B cell (primary cell): ENCODE data around the gene KDM1B. TPM values are rescaled to one million over a fixed set of nuclear protein-coding genes. Genes with fewer than 3 reads are reported as not detected.

Experiments used
- ATAC-seq: fragments of 200-7000 bp; cut with Tn5 transposase; one replicate; pipeline ENCODE4 v1.10.0; 2021; ENCODE audit warnings: low read depth, mild to moderate bottlenecking, moderate number of reproducible peaks, moderate library complexity
- CTCF ChIA-PET: fragments of 350-600 bp; sonication (Branson Sonifier 250); formaldehyde crosslinking; loops from one replicate; lab custom pipeline; 2021; ENCODE audit warnings: antibody characterized with exemption, inconsistent platforms; lab: Charles Lee
- POLR2A ChIA-PET: fragments of 350-600 bp; sonication (Branson Sonifier 250); formaldehyde crosslinking; loops from one replicate; lab custom pipeline; 2021; ENCODE audit warnings: antibody characterized with exemption; lab: Charles Lee
- DNase-seq: peaks from one replicate; pipeline ENCODE4 v3.0.0; 2013
- H2AFZ ChIP-seq: 2 replicates; pipeline ENCODE4 v1.6.1; 2012; ENCODE audit warnings: mild to moderate bottlenecking, low read depth, low read length; ENCODE audit not compliant: insufficient read depth, poor library complexity, severe bottlenecking
- H3K27ac ChIP-seq, 2 donors: 1 replicate in 1 of 2; 2 replicates in 1 of 2; pipeline ENCODE4 v1.5.1; 2012 to 2013; ENCODE audit warnings: low read length in 2 of 2, mild to moderate bottlenecking in 2 of 2, moderate library complexity in 1 of 2
- H3K27me3 ChIP-seq, 4 experiments: fragments of 200-600 bp in 1 of 4; sonication (generic) in 1 of 4; replicated peaks in 1 of 4; 1 replicate in 2 of 4; 2 replicates in 2 of 4; pipeline versions ENCODE4 v1.6.1 to v1.7.0; 2013 to 2016; ENCODE audit warnings: low read length in 3 of 4, mild to moderate bottlenecking in 2 of 4, mixed read lengths in 1 of 4, moderate library complexity in 1 of 4; ENCODE audit not compliant: insufficient read depth in 4 of 4, control insufficient read depth in 3 of 4; ENCODE audit errors: control extremely low read depth in 1 of 4
- H3K36me3 ChIP-seq, 2 experiments: replicated peaks in 1 of 2; 1 replicate in 1 of 2; 2 replicates in 1 of 2; pipeline versions ENCODE4 v1.6.1 to v1.7.1; 2013; ENCODE audit warnings: low read length in 1 of 2; ENCODE audit not compliant: insufficient read depth in 2 of 2, control insufficient read depth in 1 of 2; ENCODE audit errors: control extremely low read depth in 1 of 2, extremely low read depth in 1 of 2
- H3K4me1 ChIP-seq, 2 donors: fragments of 200-600 bp in 1 of 2; sonication (generic) in 1 of 2; 1 replicate in 1 of 2; 2 replicates in 1 of 2; pipeline versions ENCODE4 v1.5.1 to v1.6.1; 2013 to 2017; ENCODE audit warnings: low read length in 2 of 2; ENCODE audit not compliant: control insufficient read depth in 2 of 2, insufficient read depth in 2 of 2
- H3K4me2 ChIP-seq: replicated peaks from 2 replicates; pipeline ENCODE3; 2012; ENCODE audit warnings: mild to moderate bottlenecking, low read depth, low read length; ENCODE audit not compliant: poor library complexity, severe bottlenecking
- H3K4me3 ChIP-seq, 5 experiments: fragments of 200-600 bp in 1 of 5; sonication (generic) in 1 of 5; 1 replicate in 3 of 5; 2 replicates in 2 of 5; pipeline versions ENCODE4 v1.5.1 to v1.7.0; 2011 to 2016; ENCODE audit warnings: low read length in 4 of 5, mild to moderate bottlenecking in 4 of 5, low read depth in 2 of 5, control low read depth in 1 of 5, moderate library complexity in 1 of 5; ENCODE audit not compliant: insufficient read depth in 1 of 5; ENCODE audit errors: control extremely low read depth in 1 of 5, extremely low read depth in 1 of 5
- H3K79me2 ChIP-seq: fragments of 200-600 bp; sonication (generic); one replicate; pipeline ENCODE4 v1.6.0; 2016; ENCODE audit warnings: low read length; ENCODE audit not compliant: control insufficient read depth, insufficient read depth
- H3K9ac ChIP-seq: fragments of 200-600 bp; sonication (generic); 2 replicates; pipeline ENCODE4 v1.6.1; 2017; ENCODE audit warnings: mild to moderate bottlenecking, low read length, moderate library complexity
- H3K9me3 ChIP-seq, 3 donors: one replicate each; pipeline versions ENCODE4 v1.6.1 to v1.7.1; 2013; ENCODE audit warnings: low read length in 2 of 3; ENCODE audit not compliant: control insufficient read depth in 2 of 3, insufficient read depth in 1 of 3; ENCODE audit errors: control extremely low read depth in 1 of 3
- H4K20me1 ChIP-seq: 2 replicates; pipeline ENCODE4 v1.6.0; 2012; ENCODE audit warnings: mild to moderate bottlenecking, low read length; ENCODE audit not compliant: insufficient read depth, control insufficient read depth, poor library complexity, severe bottlenecking
- H3K27ac Mint-ChIP-seq: one replicate; pipeline ENCODE4 v1.8.0; 2021; ENCODE audit warnings: mixed read lengths
- H3K27me3 Mint-ChIP-seq: one replicate; pipeline ENCODE4 v1.8.0; 2021; ENCODE audit warnings: mixed read lengths
- H3K4me1 Mint-ChIP-seq: one replicate; pipeline ENCODE4 v1.8.0; 2021; ENCODE audit warnings: mixed read lengths
- H3K4me3 Mint-ChIP-seq: one replicate; pipeline ENCODE4 v1.8.0; 2021; ENCODE audit warnings: mixed read lengths
- H3K9me3 Mint-ChIP-seq: one replicate; pipeline ENCODE4 v1.8.0; 2022; ENCODE audit warnings: mixed read lengths; ENCODE audit not compliant: insufficient read depth
- CTCF ChIP-seq: fragments of 200-600 bp; IDR thresholded peaks from one replicate; pipeline ENCODE4 v1.8.0; 2022; ENCODE audit warnings: antibody characterized with exemption, mild to moderate bottlenecking
- EZH2 ChIP-seq: IDR thresholded peaks from 2 replicates; pipeline ENCODE4 v1.6.1; 2012; ENCODE audit warnings: borderline replicate concordance, low read depth, mild to moderate bottlenecking, moderate library complexity, low read length; ENCODE audit not compliant: insufficient read depth, poor library complexity, severe bottlenecking
- WGBS: methylation state at CpG from one replicate; pipeline ENCODE4 v1.1.5; 2013; ENCODE audit warnings: missing lambda C conversion rate; ENCODE audit not compliant: insufficient coverage; 5-methylcytosine and 5-hydroxymethylcytosine counted together
- intact Hi-C: fragments of 100-400 bp; cut with micrococcal nuclease; formaldehyde crosslinking; loops from one replicate; pipeline ENCODE4 v1.10.0; 2022
- polyA plus RNA-seq: library from polyadenylated mRNA; depleted of rRNA; stranded (reverse); fragments of >200 nt; gene quantifications from 2 replicates; pipeline ENCODE4 v1.2.3, GENCODE V29; 2012
- total RNA-seq, 2 donors: library from RNA; stranded (reverse); fragments of 120-200 nt in 1 of 2; gene quantifications; 1 replicate in 1 of 2; 2 replicates in 1 of 2; pipeline versions ENCODE4 v1.2.3 to v1.2.4, GENCODE V29; 2013 to 2022

KDM1B gene
- total and polyA plus RNA-seq, 2 donors (not counting 1 experiment from before 2014, with no cell fraction given) = 10.9 to 16.0 TPM

DNA sequence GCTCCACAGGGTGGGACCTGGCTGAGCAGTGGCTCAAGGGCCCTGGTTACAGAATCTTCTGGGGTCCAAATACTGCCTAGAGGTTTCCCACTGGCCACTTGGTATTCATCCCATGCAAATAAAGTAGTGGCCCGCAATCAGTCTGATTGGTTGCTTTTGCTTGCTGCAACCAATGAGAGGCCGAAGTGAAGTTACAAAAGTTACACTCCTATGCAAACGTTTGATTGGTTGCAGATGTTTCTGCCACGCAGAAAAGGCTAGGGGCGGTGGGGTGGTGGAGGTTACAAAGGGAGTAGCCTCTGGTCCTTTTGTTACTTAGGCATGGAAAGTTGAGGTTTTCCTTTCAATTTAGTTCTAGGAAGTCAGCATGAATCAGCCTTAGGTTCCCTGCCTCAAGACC lies 29.1 kb upstream of the KDM1B start:
- Mint-ChIP-seq H3K4me3 (no peak overlapping the region), H3K9me3 (no peaks in the 10 kb centered on the region), H3K4me1 (peaks cover 16% of the 10 kb centered on the region), H3K27me3 (peaks cover 3% of the 10 kb centered on the region), H3K27ac (no peak overlapping the region)
- H3K27me3 ChIP-seq = no peaks in the 10 kb centered on the region
- H2AFZ ChIP-seq = no peak overlapping the region
- no peaks in the 10 kb centered on the region for H3K79me2 ChIP-seq
- H3K27ac ChIP-seq = no peak overlapping the region
- peaks cover 0 to 14% (median 0%) of the 10 kb centered on the region in 3 donors for H3K9me3 ChIP-seq
- no peaks in the 10 kb centered on the region for H4K20me1 ChIP-seq
- DNase-seq = no peak
- H3K36me3 ChIP-seq = no peaks in the 10 kb centered on the region
- no peak overlapping the region for H3K9ac ChIP-seq
- 88% methylated on average over 5 of the region's 5 CpGs for WGBS
- no peak overlapping the region for H3K4me2 ChIP-seq
- CTCF ChIA-PET = interaction anchor here (1.2 kb wide), 1 partner anchor 11 kb away, joined by 7 read pairs; no protein-coding TSS in a partner anchor
- H3K4me3 ChIP-seq = no peak overlapping the region
- TF ChIP-seq EZH2 = no peak
- POLR2A ChIA-PET = no interaction called here
- intact Hi-C loops = no loop called here
- no peak for ATAC-seq
- peaks cover 0 to 14% of the 10 kb centered on the region in 2 donors for H3K4me1 ChIP-seq

DNA sequence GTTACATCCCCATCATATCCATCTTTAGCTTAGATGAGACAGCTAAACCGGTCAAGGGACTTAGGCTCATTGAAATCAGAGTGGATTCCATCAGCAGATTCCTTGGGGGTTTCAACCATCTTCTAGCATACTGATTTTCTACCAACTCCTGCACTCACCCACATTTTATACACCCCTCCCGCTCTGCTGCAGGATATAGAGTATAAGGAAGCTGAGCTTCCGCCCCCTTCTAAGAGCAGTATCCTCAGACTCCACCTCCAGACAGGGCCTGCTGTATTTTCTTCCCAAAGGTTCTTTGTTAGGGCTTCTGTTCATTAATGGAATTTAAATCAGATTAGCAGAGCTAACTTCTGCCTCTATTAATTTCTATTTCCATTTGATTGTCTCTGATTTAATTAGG lies 22.9 kb upstream of the KDM1B start:
- no peak overlapping the region for H3K4me2 ChIP-seq
- CTCF ChIA-PET = no interaction called here
- no peaks in the 10 kb centered on the region for H3K27me3 ChIP-seq
- H2AFZ ChIP-seq = no peak overlapping the region
- no peak overlapping the region for H3K9ac ChIP-seq
- no peak overlapping the region for H3K27ac Mint-ChIP-seq
- WGBS = no CpG with 5 or more reads among the region's 3 CpGs
- no peaks in the 10 kb centered on the region for H4K20me1 ChIP-seq
- no peaks in the 10 kb centered on the region for H3K27me3 Mint-ChIP-seq
- no peak overlapping the region for H3K4me3 ChIP-seq
- no peaks in the 10 kb centered on the region for H3K9me3 Mint-ChIP-seq
- no peak overlapping the region for H3K4me3 Mint-ChIP-seq
- DNase-seq = no peak
- no peak for TF ChIP-seq CTCF
- no peak for TF ChIP-seq EZH2
- H3K27ac ChIP-seq = no peak overlapping the region
- H3K4me1 ChIP-seq = no peaks in the 10 kb centered on the region
- POLR2A ChIA-PET = no interaction called here
- peaks cover 0 to 17% of the 10 kb centered on the region in 2 experiments for H3K36me3 ChIP-seq
- ATAC-seq = no peak
- H3K4me1 Mint-ChIP-seq = no peaks in the 10 kb centered on the region
- intact Hi-C loops = no loop called here
- no peaks in the 10 kb centered on the region for H3K9me3 ChIP-seq
- H3K79me2 ChIP-seq = no peaks in the 10 kb centered on the region
